OCI-LY3 (cell line): ENCODE data around the gene AARS2.

ENCODE experiments used
- CTCF ChIP-seq: fragments of 200-600, 300-600 bp; sonication (generic); IDR thresholded peaks from 2 replicates; pipeline ENCODE4 v1.5.1; 2014; ENCODE audit warnings: antibody characterized with exemption, low read length, low read depth
- EZH2phosphoT487 ChIP-seq: fragments of 200-600 bp; shearing (Covaris generic); IDR thresholded peaks from 2 replicates; pipeline ENCODE4 v1.6.1; 2018; ENCODE audit warnings: antibody characterized with exemption, mixed run types, low read depth

DNA sequence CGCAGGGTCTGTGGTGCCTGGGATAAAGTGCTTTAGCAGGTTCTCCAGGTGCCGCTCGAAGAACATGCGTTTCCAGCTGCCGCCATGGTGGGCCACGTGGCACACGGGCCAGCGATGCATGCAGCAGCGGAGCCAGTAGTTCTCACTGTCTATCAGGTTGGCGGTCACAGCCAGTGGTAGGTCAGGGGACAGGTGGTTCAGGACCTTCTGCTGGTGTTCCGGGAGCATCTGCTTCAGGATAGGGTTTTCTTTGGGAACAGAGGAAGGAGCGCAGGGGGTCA is 26.9 kb downstream of the AARS2 start:
- TF ChIP-seq CTCF (no peak), EZH2phosphoT487 (no peak)
